ENCODE data around the gene CST1.
"Not testable (repeated sequence)": the region's sequence is repeated elsewhere in the genome, so short reads cannot be mapped to it uniquely, and the experiment has no call there.

Gene CST1

DNA sequence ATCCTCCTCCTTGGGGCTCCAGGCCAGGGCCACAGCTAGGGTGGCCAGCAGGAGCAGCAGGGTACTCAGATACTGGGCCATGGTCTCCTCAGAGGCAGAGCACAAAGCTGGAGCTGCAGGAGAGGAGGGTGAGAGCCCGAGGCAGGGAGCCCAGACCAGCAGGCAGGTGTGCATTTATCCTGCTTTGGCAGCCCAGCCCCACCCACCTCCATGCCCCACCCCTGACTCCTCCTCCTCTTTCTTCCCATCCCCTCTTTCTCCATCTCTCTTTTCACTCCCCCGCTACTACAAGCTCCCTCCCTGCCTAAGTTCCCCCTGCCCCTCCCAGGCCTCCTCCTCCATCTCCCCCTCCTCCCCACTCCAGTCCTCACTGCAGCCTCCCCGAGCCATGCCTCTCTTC, at the start of gene CST1:
TSS of gene CST1 (minus strand) at position 150 of the 400 bp plus-strand sequence. CDS start at position 81, 69 bp downstream.
- not testable (repeated sequence) for H3K9me3 ChIP-seq (ENCODE audit: control insufficient read depth, insufficient read depth, low read length); H3K4me1 ChIP-seq (ENCODE audit: control insufficient read depth, insufficient read depth, low read length); H3K36me3 ChIP-seq (ENCODE audit: control insufficient read depth, insufficient read depth, low read length); H3K4me3 ChIP-seq (ENCODE audit: low read depth, low read length); H3K9ac ChIP-seq (ENCODE audit: low read depth, low read length)
- peaks cover 55% of the 10 kb centered on the region for H3K27me3 ChIP-seq (ENCODE audit: control insufficient read depth, insufficient read depth, low read length)

DNA sequence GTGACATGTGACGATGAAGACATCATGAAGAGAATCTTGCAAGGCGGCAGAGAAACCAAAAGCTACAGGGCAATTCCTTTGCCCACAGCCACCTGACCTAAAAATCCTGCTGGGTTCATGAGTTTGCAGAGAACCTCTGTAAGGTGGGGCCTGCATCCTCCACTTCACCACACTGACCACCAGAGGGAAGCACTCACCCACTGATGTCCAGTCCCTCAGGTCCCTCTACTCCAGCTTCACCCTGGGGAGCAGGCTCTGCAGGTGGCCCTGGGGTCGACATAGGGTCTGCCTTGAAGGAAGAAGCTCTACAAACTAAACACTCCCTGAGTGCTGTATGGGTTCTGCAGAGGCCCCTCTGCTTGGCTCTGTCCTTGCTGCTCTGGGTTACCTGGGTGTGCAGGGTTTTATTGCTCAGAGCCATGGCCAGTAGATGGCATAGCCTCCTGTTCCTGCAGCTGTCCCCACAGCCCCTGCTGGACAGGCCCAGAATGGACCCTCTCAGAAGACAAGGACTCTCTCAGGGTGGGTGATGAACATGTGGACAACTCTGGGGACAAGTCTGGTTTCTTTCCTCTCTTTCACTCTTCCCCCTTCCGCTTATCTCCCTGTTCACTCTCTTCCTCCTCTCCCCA, 48.6 kb upstream of the CST1 start:
- H3K4me1 ChIP-seq (ENCODE audit: control insufficient read depth, insufficient read depth, low read length); H3K27me3 ChIP-seq (ENCODE audit: control insufficient read depth, insufficient read depth, low read length); H3K36me3 ChIP-seq (ENCODE audit: control insufficient read depth, insufficient read depth, low read length); H3K4me3 ChIP-seq (ENCODE audit: low read depth, low read length); H3K9me3 ChIP-seq (ENCODE audit: control insufficient read depth, insufficient read depth, low read length); H3K9ac ChIP-seq (ENCODE audit: low read depth, low read length): not testable (repeated sequence)

- Histone ChIP-seq H3K27me3 (ENCODE audit: control insufficient read depth, insufficient read depth, low read length) (no peaks in the 10 kb centered on the region), H3K9ac (ENCODE audit: low read depth, low read length) (no peak overlapping the region), H3K4me3 (ENCODE audit: low read depth, low read length) (no peak overlapping the region), H3K9me3 (ENCODE audit: control insufficient read depth, insufficient read depth, low read length) (no peaks in the 10 kb centered on the region), H3K36me3 (ENCODE audit: control insufficient read depth, insufficient read depth, low read length) (no peaks in the 10 kb centered on the region), H3K4me1 (ENCODE audit: control insufficient read depth, insufficient read depth, low read length) (no peaks in the 10 kb centered on the region)
Observed at GRCh38 chr20:23795526-23795925, 44.8 kb upstream of the CST1 start.

- H3K9me3 ChIP-seq (ENCODE audit: control insufficient read depth, insufficient read depth, low read length), result no peaks in the 10 kb centered on the region
- no peaks in the 10 kb centered on the region for H3K36me3 ChIP-seq (ENCODE audit: control insufficient read depth, insufficient read depth, low read length)
- H3K4me1 ChIP-seq (ENCODE audit: control insufficient read depth, insufficient read depth, low read length), result no peaks in the 10 kb centered on the region
- H3K4me3 ChIP-seq (ENCODE audit: low read depth, low read length), result no peak overlapping the region
- no peaks in the 10 kb centered on the region for H3K27me3 ChIP-seq (ENCODE audit: control insufficient read depth, insufficient read depth, low read length)
- no peak overlapping the region for H3K9ac ChIP-seq (ENCODE audit: low read depth, low read length)
Observed at GRCh38 chr20:23794841-23795240, 44.1 kb upstream of the CST1 start.

- no peak overlapping the region for H3K4me3 ChIP-seq (ENCODE audit: low read depth, low read length)
- H3K9ac ChIP-seq (ENCODE audit: low read depth, low read length), result no peak overlapping the region
- H3K27me3 ChIP-seq (ENCODE audit: control insufficient read depth, insufficient read depth, low read length), result no peaks in the 10 kb centered on the region
- no peaks in the 10 kb centered on the region for H3K4me1 ChIP-seq (ENCODE audit: control insufficient read depth, insufficient read depth, low read length)
- H3K9me3 ChIP-seq (ENCODE audit: control insufficient read depth, insufficient read depth, low read length), result no peaks in the 10 kb centered on the region
- no peaks in the 10 kb centered on the region for H3K36me3 ChIP-seq (ENCODE audit: control insufficient read depth, insufficient read depth, low read length)
Observed at GRCh38 chr20:23794065-23794464, 43.3 kb upstream of the CST1 start.

GRCh38 chr20:23783447-23783846, 32.7 kb upstream of the CST1 start:
- Histone ChIP-seq H3K4me3 (ENCODE audit: low read depth, low read length) (no peak overlapping the region), H3K36me3 (ENCODE audit: control insufficient read depth, insufficient read depth, low read length) (no peaks in the 10 kb centered on the region), H3K9me3 (ENCODE audit: control insufficient read depth, insufficient read depth, low read length) (no peaks in the 10 kb centered on the region), H3K4me1 (ENCODE audit: control insufficient read depth, insufficient read depth, low read length) (no peaks in the 10 kb centered on the region), H3K9ac (ENCODE audit: low read depth, low read length) (no peak overlapping the region), H3K27me3 (ENCODE audit: control insufficient read depth, insufficient read depth, low read length) (peaks cover 4% of the 10 kb centered on the region)

GRCh38 chr20:23782366-23782983, 31.7 kb upstream of the CST1 start:
- H3K4me1 ChIP-seq (ENCODE audit: control insufficient read depth, insufficient read depth, low read length), result no peaks in the 10 kb centered on the region
- H3K27me3 ChIP-seq (ENCODE audit: control insufficient read depth, insufficient read depth, low read length), result peaks cover 4% of the 10 kb centered on the region
- no peaks in the 10 kb centered on the region for H3K9me3 ChIP-seq (ENCODE audit: control insufficient read depth, insufficient read depth, low read length)
- H3K9ac ChIP-seq (ENCODE audit: low read depth, low read length), result no peak overlapping the region
- no peaks in the 10 kb centered on the region for H3K36me3 ChIP-seq (ENCODE audit: control insufficient read depth, insufficient read depth, low read length)
- no peak overlapping the region for H3K4me3 ChIP-seq (ENCODE audit: low read depth, low read length)

- H3K27me3 ChIP-seq (ENCODE audit: control insufficient read depth, insufficient read depth, low read length), result peaks cover 14% of the 10 kb centered on the region
- H3K4me1 ChIP-seq (ENCODE audit: control insufficient read depth, insufficient read depth, low read length); H3K9me3 ChIP-seq (ENCODE audit: control insufficient read depth, insufficient read depth, low read length); H3K4me3 ChIP-seq (ENCODE audit: low read depth, low read length); H3K9ac ChIP-seq (ENCODE audit: low read depth, low read length); H3K36me3 ChIP-seq (ENCODE audit: control insufficient read depth, insufficient read depth, low read length): not testable (repeated sequence)
Observed at GRCh38 chr20:23778676-23779075, 27.9 kb upstream of the CST1 start.

DNA sequence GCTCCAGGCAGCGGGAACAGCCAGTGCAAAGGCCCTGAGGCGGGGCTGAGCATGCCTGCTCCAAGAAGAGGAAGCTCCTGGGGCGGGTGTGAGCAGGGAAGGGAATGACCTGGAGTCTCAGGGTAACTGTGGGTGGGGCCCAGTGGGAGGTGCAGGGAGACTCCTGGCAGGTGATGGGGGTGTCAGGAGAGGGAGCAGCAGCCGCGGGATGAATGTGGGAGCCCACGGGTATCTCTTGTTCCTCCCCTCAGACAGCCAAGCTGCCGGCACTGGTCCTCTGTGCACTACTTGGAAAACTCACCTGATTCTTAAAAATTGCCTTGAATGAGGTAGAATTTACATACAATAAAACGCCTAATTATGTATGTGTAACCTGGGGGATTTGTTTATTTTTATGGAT, 26.6 kb upstream of the CST1 start:
- not testable (repeated sequence) for H3K36me3 ChIP-seq (ENCODE audit: control insufficient read depth, insufficient read depth, low read length); H3K4me3 ChIP-seq (ENCODE audit: low read depth, low read length); H3K9ac ChIP-seq (ENCODE audit: low read depth, low read length); H3K4me1 ChIP-seq (ENCODE audit: control insufficient read depth, insufficient read depth, low read length); H3K9me3 ChIP-seq (ENCODE audit: control insufficient read depth, insufficient read depth, low read length)
- H3K27me3 ChIP-seq (ENCODE audit: control insufficient read depth, insufficient read depth, low read length), result peaks cover 20% of the 10 kb centered on the region

- Histone ChIP-seq H3K4me3 (ENCODE audit: low read depth, low read length) (no peak overlapping the region), H3K9me3 (ENCODE audit: control insufficient read depth, insufficient read depth, low read length) (no peaks in the 10 kb centered on the region), H3K36me3 (ENCODE audit: control insufficient read depth, insufficient read depth, low read length) (no peaks in the 10 kb centered on the region), H3K9ac (ENCODE audit: low read depth, low read length) (no peak overlapping the region), H3K27me3 (ENCODE audit: control insufficient read depth, insufficient read depth, low read length) (peaks cover 26% of the 10 kb centered on the region), H3K4me1 (ENCODE audit: control insufficient read depth, insufficient read depth, low read length) (no peaks in the 10 kb centered on the region)
Observed at GRCh38 chr20:23776067-23776771, 25.5 kb upstream of the CST1 start.

GRCh38 chr20:23774081-23774480, 23.3 kb upstream of the CST1 start:
- no peaks in the 10 kb centered on the region for H3K9me3 ChIP-seq (ENCODE audit: control insufficient read depth, insufficient read depth, low read length)
- H3K4me3 ChIP-seq (ENCODE audit: low read depth, low read length), result no peak overlapping the region
- H3K27me3 ChIP-seq (ENCODE audit: control insufficient read depth, insufficient read depth, low read length), result peaks cover 31% of the 10 kb centered on the region
- H3K36me3 ChIP-seq (ENCODE audit: control insufficient read depth, insufficient read depth, low read length), result no peaks in the 10 kb centered on the region
- no peak overlapping the region for H3K9ac ChIP-seq (ENCODE audit: low read depth, low read length)
- H3K4me1 ChIP-seq (ENCODE audit: control insufficient read depth, insufficient read depth, low read length), result no peaks in the 10 kb centered on the region

GRCh38 chr20:23773579-23773978, 22.8 kb upstream of the CST1 start:
- Histone ChIP-seq H3K36me3 (ENCODE audit: control insufficient read depth, insufficient read depth, low read length) (no peaks in the 10 kb centered on the region), H3K9me3 (ENCODE audit: control insufficient read depth, insufficient read depth, low read length) (no peaks in the 10 kb centered on the region), H3K9ac (ENCODE audit: low read depth, low read length) (no peak overlapping the region), H3K4me1 (ENCODE audit: control insufficient read depth, insufficient read depth, low read length) (no peaks in the 10 kb centered on the region), H3K4me3 (ENCODE audit: low read depth, low read length) (no peak overlapping the region), H3K27me3 (ENCODE audit: control insufficient read depth, insufficient read depth, low read length) (peaks cover 31% of the 10 kb centered on the region)
